GM23338 (cell line): ENCODE results near the gene PRKAA1. TPM values are rescaled to one million over a fixed set of nuclear protein-coding genes. Genes with fewer than 3 reads are reported as not detected.

ENCODE experiments used
- ATAC-seq: fragments of 200-7000 bp; cut with Tn5 transposase; 3 replicates; pipeline ENCODE4 v1.9.1; 2020
- DNase-seq: peaks from one replicate; pipeline ENCODE4 v3.0.0-alpha.2; 2015; ENCODE audit warnings: low spot score
- H2AFZ ChIP-seq: fragments of 200-600 bp; sonication (generic); 2 replicates; pipeline ENCODE4 v1.8.0; 2016; ENCODE audit warnings: antibody characterized with exemption, mild to moderate bottlenecking, moderate library complexity
- H3F3A ChIP-seq: fragments of 200-600 bp; sonication (generic); replicated peaks from 2 replicates; pipeline ENCODE4 v1.8.0; 2017; ENCODE audit warnings: antibody characterized with exemption, mixed run types, low read depth
- H3K27ac ChIP-seq: fragments of 200-600 bp; sonication (generic); 2 replicates; pipeline ENCODE4 v1.6.1; 2016; ENCODE audit warnings: low read depth
- H3K27me3 ChIP-seq: fragments of 200-600 bp; sonication (generic); 2 replicates; pipeline ENCODE4 v1.8.0; 2016; ENCODE audit warnings: mild to moderate bottlenecking, mixed run types, moderate library complexity; ENCODE audit not compliant: insufficient read depth
- H3K36me3 ChIP-seq: fragments of 200-600 bp; sonication (generic); 2 replicates; pipeline ENCODE4 v1.8.0; 2016; ENCODE audit warnings: mild to moderate bottlenecking; ENCODE audit not compliant: insufficient read depth
- H3K4me1 ChIP-seq: fragments of 200-600 bp; sonication (generic); 2 replicates; pipeline ENCODE4 v1.8.0; 2016; ENCODE audit warnings: mild to moderate bottlenecking, moderate library complexity; ENCODE audit not compliant: insufficient read depth
- H3K4me2 ChIP-seq: fragments of 200-600 bp; sonication (generic); 2 replicates; pipeline ENCODE4 v1.7.1; 2017; ENCODE audit warnings: mixed run types
- H3K4me3 ChIP-seq: fragments of 200-600 bp; sonication (generic); 2 replicates; pipeline ENCODE4 v1.6.1; 2016; ENCODE audit warnings: mixed run types
- H3K79me2 ChIP-seq: fragments of 200-600 bp; sonication (generic); replicated peaks from 2 replicates; pipeline ENCODE4 v1.8.0; 2017; ENCODE audit warnings: mild to moderate bottlenecking; ENCODE audit not compliant: insufficient read depth
- H3K9me2 ChIP-seq: fragments of 200-600 bp; sonication (generic); 2 replicates; pipeline ENCODE4 v1.8.0; 2017; ENCODE audit not compliant: insufficient read depth
- H4K20me1 ChIP-seq: fragments of 200-600 bp; sonication (generic); replicated peaks from 2 replicates; pipeline ENCODE4 v1.8.0; 2017; ENCODE audit warnings: mild to moderate bottlenecking; ENCODE audit not compliant: insufficient read depth
- H3K27ac Mint-ChIP-seq: 2 replicates; pipeline ENCODE4 v1.8.0; 2020; ENCODE audit warnings: inconsistent platforms, mild to moderate bottlenecking, moderate library complexity, mixed read lengths
- H3K27me3 Mint-ChIP-seq: 3 replicates; pipeline ENCODE4 v1.8.0; 2022; ENCODE audit warnings: low read depth, mild to moderate bottlenecking, moderate library complexity, mixed read lengths, inconsistent platforms; ENCODE audit not compliant: insufficient read depth, poor library complexity
- H3K36me3 Mint-ChIP-seq: 3 replicates; pipeline ENCODE4 v1.8.0; 2021; ENCODE audit warnings: low read depth, mild to moderate bottlenecking, inconsistent platforms, moderate library complexity, mixed read lengths
- H3K4me1 Mint-ChIP-seq: 3 replicates; pipeline ENCODE4 v1.8.0; 2020; ENCODE audit warnings: mild to moderate bottlenecking, inconsistent platforms, mixed read lengths
- H3K4me3 Mint-ChIP-seq: 3 replicates; pipeline ENCODE4 v1.8.0; 2021; ENCODE audit warnings: moderate library complexity, mild to moderate bottlenecking, inconsistent platforms, mixed read lengths
- H3K9me3 Mint-ChIP-seq: 3 replicates; pipeline ENCODE4 v1.8.0; 2020; ENCODE audit warnings: moderate library complexity, mild to moderate bottlenecking, inconsistent platforms, mixed read lengths
- CREB1 ChIP-seq: fragments of 250-450 bp; sonication (Bioruptor Pico); IDR thresholded peaks from 2 replicates; pipeline ENCODE4 v1.5.0; 2020; ENCODE audit warnings: low read depth, mild to moderate bottlenecking, moderate library complexity
- EZH2 ChIP-seq: fragments of 200-600 bp; sonication (generic); IDR thresholded peaks from one replicate; pipeline ENCODE4 v1.8.0; 2017; ENCODE audit warnings: antibody characterized with exemption, mild to moderate bottlenecking, low read depth; ENCODE audit not compliant: unreplicated experiment
- EZH2phosphoT487 ChIP-seq: fragments of 200-600 bp; sonication (generic); IDR thresholded peaks from one replicate; pipeline ENCODE4 v1.8.1; 2018; ENCODE audit warnings: antibody characterized with exemption; ENCODE audit not compliant: unreplicated experiment
- JUNB ChIP-seq: IDR thresholded peaks from one replicate; pipeline ENCODE4 v1.6.1; 2016; ENCODE audit warnings: antibody characterized with exemption; ENCODE audit not compliant: unreplicated experiment
- POLR2AphosphoS5 ChIP-seq: IDR thresholded peaks from 2 replicates; pipeline ENCODE4 v1.6.1; 2016; ENCODE audit warnings: antibody characterized with exemption, low read depth
- polyA plus RNA-seq: library from polyadenylated mRNA; unstranded; fragments of >200 nt; fragmentation: Nextera tagmentation; extraction: Ambion mirVana; gene quantifications from 2 replicates; pipeline ENCODE4 v1.2.1, GENCODE V29; 2016
- total RNA-seq: library from RNA; depleted of rRNA; stranded (reverse); fragments of >200 nt; shearing (Covaris generic); gene quantifications from 2 replicates; pipeline ENCODE4 v1.2.3, GENCODE V29; 2014
- TF ChIP-seq, protein P1 (sequence below): IDR thresholded peaks from one replicate; pipeline ENCODE4 v1.6.1; 2018; ENCODE audit warnings: antibody characterized with exemption; ENCODE audit not compliant: unreplicated experiment
- TF ChIP-seq, protein P2 (sequence below): IDR thresholded peaks from 2 replicates; pipeline ENCODE4 v1.6.1; 2016; ENCODE audit warnings: antibody characterized with exemption

Gene PRKAA1
- total and polyA plus RNA-seq, 2 experiments from 2014 or later: 10.3 to 35.0 TPM

DNA sequence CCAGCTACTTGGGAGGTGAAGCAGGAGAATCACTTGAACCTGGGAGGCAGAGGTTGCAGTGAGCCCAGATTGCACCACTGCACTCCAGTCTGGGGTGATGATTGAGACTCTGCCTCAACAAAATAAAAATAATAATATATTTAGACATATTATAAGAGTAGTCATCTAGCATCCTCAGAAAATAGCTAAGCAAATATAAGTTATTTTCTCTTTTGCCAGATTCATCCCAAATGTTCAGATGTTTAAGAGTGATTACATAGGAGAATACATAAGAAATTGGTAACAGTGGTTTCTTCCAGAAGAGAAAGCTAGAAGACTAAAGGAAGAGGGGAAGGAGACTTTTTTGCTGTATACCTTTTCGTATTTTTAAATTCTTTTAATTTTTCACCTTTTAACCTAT, 20.0 kb downstream of the PRKAA1 start (continued):
- TF ChIP-seq, protein P1, sequence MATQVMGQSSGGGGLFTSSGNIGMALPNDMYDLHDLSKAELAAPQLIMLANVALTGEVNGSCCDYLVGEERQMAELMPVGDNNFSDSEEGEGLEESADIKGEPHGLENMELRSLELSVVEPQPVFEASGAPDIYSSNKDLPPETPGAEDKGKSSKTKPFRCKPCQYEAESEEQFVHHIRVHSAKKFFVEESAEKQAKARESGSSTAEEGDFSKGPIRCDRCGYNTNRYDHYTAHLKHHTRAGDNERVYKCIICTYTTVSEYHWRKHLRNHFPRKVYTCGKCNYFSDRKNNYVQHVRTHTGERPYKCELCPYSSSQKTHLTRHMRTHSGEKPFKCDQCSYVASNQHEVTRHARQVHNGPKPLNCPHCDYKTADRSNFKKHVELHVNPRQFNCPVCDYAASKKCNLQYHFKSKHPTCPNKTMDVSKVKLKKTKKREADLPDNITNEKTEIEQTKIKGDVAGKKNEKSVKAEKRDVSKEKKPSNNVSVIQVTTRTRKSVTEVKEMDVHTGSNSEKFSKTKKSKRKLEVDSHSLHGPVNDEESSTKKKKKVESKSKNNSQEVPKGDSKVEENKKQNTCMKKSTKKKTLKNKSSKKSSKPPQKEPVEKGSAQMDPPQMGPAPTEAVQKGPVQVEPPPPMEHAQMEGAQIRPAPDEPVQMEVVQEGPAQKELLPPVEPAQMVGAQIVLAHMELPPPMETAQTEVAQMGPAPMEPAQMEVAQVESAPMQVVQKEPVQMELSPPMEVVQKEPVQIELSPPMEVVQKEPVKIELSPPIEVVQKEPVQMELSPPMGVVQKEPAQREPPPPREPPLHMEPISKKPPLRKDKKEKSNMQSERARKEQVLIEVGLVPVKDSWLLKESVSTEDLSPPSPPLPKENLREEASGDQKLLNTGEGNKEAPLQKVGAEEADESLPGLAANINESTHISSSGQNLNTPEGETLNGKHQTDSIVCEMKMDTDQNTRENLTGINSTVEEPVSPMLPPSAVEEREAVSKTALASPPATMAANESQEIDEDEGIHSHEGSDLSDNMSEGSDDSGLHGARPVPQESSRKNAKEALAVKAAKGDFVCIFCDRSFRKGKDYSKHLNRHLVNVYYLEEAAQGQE: no peak
- no peak for TF ChIP-seq POLR2AphosphoS5

DNA sequence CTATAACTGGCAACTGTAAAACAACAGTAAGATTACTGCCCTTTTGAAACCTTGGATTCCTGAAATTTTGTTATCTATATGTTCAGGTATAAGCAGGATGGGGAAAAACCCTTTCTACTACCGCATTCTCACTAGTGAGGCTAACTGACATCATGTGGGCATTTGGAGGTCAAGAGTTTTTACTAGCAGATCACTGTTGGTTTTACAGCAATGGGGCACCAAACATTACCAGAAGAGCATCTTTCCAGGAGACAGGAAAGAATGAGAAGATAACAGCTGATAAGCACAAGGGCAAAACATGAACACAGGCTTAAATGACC, 21.6 kb downstream of the PRKAA1 start:
- no peaks in the 10 kb centered on the region for H3K4me1 ChIP-seq
- no peak for ATAC-seq
- no peak overlapping the region for H3K27ac Mint-ChIP-seq
- no peak overlapping the region for H3K4me2 ChIP-seq
- no peaks in the 10 kb centered on the region for H3K9me3 Mint-ChIP-seq
- peaks cover 1% of the 10 kb centered on the region for H3K27me3 Mint-ChIP-seq
- no peak overlapping the region for H3K27ac ChIP-seq
- no peaks in the 10 kb centered on the region for H3F3A ChIP-seq
- no peaks in the 10 kb centered on the region for H3K9me2 ChIP-seq
- H3K36me3 Mint-ChIP-seq: peaks cover 26% of the 10 kb centered on the region
- no peaks in the 10 kb centered on the region; the same call in 1 of the 3 replicates for H3K4me1 Mint-ChIP-seq
- H3K36me3 ChIP-seq: peaks cover 16% of the 10 kb centered on the region; the same call in 1 of the 2 replicates
- 0 out of 2 replicates have a peak, but pooled peaks cover 3% of the 10 kb centered on the region for H4K20me1 ChIP-seq
- no peaks in the 10 kb centered on the region for H3K27me3 ChIP-seq
- H3K79me2 ChIP-seq: peaks cover 42% of the 10 kb centered on the region
- H2AFZ ChIP-seq: no peak overlapping the region
- no peak overlapping the region for H3K4me3 ChIP-seq
- no peak overlapping the region for H3K4me3 Mint-ChIP-seq
- TF ChIP-seq JUNB: no peak
- no peak for TF ChIP-seq EZH2
- TF ChIP-seq, protein P2, sequence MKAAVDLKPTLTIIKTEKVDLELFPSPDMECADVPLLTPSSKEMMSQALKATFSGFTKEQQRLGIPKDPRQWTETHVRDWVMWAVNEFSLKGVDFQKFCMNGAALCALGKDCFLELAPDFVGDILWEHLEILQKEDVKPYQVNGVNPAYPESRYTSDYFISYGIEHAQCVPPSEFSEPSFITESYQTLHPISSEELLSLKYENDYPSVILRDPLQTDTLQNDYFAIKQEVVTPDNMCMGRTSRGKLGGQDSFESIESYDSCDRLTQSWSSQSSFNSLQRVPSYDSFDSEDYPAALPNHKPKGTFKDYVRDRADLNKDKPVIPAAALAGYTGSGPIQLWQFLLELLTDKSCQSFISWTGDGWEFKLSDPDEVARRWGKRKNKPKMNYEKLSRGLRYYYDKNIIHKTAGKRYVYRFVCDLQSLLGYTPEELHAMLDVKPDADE: no peak
- DNase-seq: no peak

DNA sequence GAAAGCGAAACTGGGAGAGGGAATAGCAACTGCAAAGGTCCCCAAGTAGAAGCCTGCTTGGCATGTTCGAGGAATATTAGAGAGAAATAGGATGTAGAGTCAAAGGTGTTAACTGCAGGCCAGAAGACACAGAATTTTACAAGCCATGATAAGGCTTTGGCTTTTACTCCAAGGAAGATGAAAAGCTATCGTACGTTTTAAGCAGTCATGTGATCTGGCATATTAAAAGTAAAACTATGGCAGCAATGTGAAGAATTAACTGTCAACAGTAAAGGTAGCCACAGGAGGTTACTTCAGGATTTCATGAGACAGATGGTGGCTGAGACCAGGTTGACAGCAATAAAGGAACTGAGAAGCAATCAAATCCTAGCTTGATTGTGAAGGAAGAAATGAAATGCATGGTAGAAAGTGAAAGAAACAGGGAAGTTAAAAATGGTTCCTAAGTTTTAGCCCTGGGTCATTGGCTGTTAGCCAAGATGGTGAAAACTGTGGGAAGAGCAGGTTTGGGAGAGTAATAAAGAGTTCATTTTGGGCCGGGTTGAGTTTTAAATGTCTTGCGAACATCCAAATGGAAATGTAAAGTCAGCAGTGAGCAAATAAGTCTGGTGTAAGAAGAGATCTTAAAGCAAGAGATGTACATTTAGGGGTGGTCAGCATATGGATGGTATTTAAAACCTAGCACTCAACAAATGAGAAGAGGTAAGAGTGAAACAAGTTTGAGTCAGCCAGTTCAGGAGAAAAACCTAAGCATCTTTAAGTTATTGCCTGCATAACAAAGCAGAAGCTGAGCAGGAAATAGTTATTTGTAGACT, 22.1 kb downstream of the PRKAA1 start:
- Histone ChIP-seq H3K27ac (no peak overlapping the region), H3K4me2 (no peak overlapping the region), H3K79me2 (peaks cover 36% of the 10 kb centered on the region), H3K27me3 (no peaks in the 10 kb centered on the region), H3F3A (no peaks in the 10 kb centered on the region), H4K20me1 (0 out of 2 replicates have a peak, but pooled peaks cover 3% of the 10 kb centered on the region), H3K36me3 (peaks cover 16% of the 10 kb centered on the region; the same call in 1 of the 2 replicates), H3K4me3 (no peak overlapping the region), H2AFZ (no peak overlapping the region), H3K9me2 (no peaks in the 10 kb centered on the region), H3K4me1 (no peaks in the 10 kb centered on the region)
- DNase-seq (no peak), ATAC-seq (no peak)
- H3K4me1 Mint-ChIP-seq: no peaks in the 10 kb centered on the region; the same call in 1 of the 3 replicates
- H3K27me3 Mint-ChIP-seq: peaks cover 1% of the 10 kb centered on the region
- no peaks in the 10 kb centered on the region for H3K9me3 Mint-ChIP-seq
- TF ChIP-seq, protein P1: no peak
- TF ChIP-seq EZH2phosphoT487 (no peak), CREB1 (CRISPR knock-in tag) (no peak), JUNB (no peak)
- TF ChIP-seq, protein P2: no peak
- H3K36me3 Mint-ChIP-seq: peaks cover 26% of the 10 kb centered on the region
- no peak overlapping the region for H3K27ac Mint-ChIP-seq
- no peak overlapping the region for H3K4me3 Mint-ChIP-seq
